Activated T-cell treated with anti-CD3 and anti-CD28 coated beads for 24 hours (primary cell): ENCODE data around the gene TXNRD1.
"Not testable (repeated sequence)": the region's sequence is repeated elsewhere in the genome, so short reads cannot be mapped to it uniquely, and the experiment has no call there.

Experiments
- DNase-seq: peaks from one replicate; pipeline ENCODE4 v3.0.0-alpha.2; 2020; ENCODE audit warnings: low read depth

TXNRD1 gene

GRCh38 chr12:104328790-104329189 lies 113.2 kb downstream of the TXNRD1 start:
- no peak for DNase-seq

GRCh38 chr12:104329707-104330532 lies 114.3 kb downstream of the TXNRD1 start:
- DNase-seq: no peak

- no peak for DNase-seq
These were observed 115.8 kb downstream of the TXNRD1 start for GRCh38 chr12:104331376-104331775.

- not testable (repeated sequence) for DNase-seq
These were observed 116.7 kb downstream of the TXNRD1 start for GRCh38 chr12:104332273-104332672.

GRCh38 chr12:104333692-104334255 lies 118.2 kb downstream of the TXNRD1 start:
- DNase-seq: no peak

- no peak for DNase-seq
These were observed 119.0 kb downstream of the TXNRD1 start for GRCh38 chr12:104334581-104334980.

- no peak for DNase-seq
These were observed 120.5 kb downstream of the TXNRD1 start for GRCh38 chr12:104336115-104336514.

GRCh38 chr12:104337030-104337558 lies 121.5 kb downstream of the TXNRD1 start:
- DNase-seq: no peak

GRCh38 chr12:104339663-104340062 lies 124.1 kb downstream of the TXNRD1 start:
- DNase-seq: no peak

GRCh38 chr12:104340177-104340576 lies 124.6 kb downstream of the TXNRD1 start:
- no peak for DNase-seq

- no peak for DNase-seq
These were observed 125.5 kb downstream of the TXNRD1 start for GRCh38 chr12:104340925-104341611.

- DNase-seq: no peak
These were observed 126.6 kb downstream of the TXNRD1 start for GRCh38 chr12:104342147-104342546.

GRCh38 chr12:104342635-104343249 lies 127.2 kb downstream of the TXNRD1 start:
- DNase-seq: no peak

- no peak for DNase-seq
These were observed 129.1 kb downstream of the TXNRD1 start for GRCh38 chr12:104344682-104345081.

- no peak for DNase-seq
These were observed 129.9 kb downstream of the TXNRD1 start for GRCh38 chr12:104345234-104346066.

GRCh38 chr12:104347374-104348075 lies 131.9 kb downstream of the TXNRD1 start:
- DNase-seq: no peak

GRCh38 chr12:104348283-104348993 lies 132.9 kb downstream of the TXNRD1 start:
- DNase-seq: no peak

GRCh38 chr12:104348994-104349494 lies 133.5 kb downstream of the TXNRD1 start:
- no peak for DNase-seq

GRCh38 chr12:104350211-104351056 lies 134.9 kb downstream of the TXNRD1 start:
- DNase-seq: no peak
